Measurements from ENCODE around the gene GABRR1. TPM values are rescaled to one million over a fixed set of nuclear protein-coding genes. Genes with fewer than 3 reads are reported as not detected.

The GABRR1 gene
- total RNA-seq, 1 experiment from 2014 or later: 0.26 TPM

GRCh38 chr6:89160331-89161092 lies 56.6 kb downstream of the GABRR1 start:
- Histone ChIP-seq H3K36me3 (peaks cover 35% of the 10 kb centered on the region), H3K27me3 (no peaks in the 10 kb centered on the region)
- no peak for DNase-seq

GRCh38 chr6:89154131-89154530 lies 63.0 kb downstream of the GABRR1 start:
- Histone ChIP-seq H3K9me3 (replicated peaks) (no peaks in the 10 kb centered on the region), H3K36me3 (peaks cover 15% of the 10 kb centered on the region), H3K27ac (no peak overlapping the region), H3K27me3 (no peaks in the 10 kb centered on the region), H3K4me1 (no peaks in the 10 kb centered on the region; the same call in 1 of the 2 replicates), H3K4me3 (no peak overlapping the region)
- no peak for DNase-seq

More at GRCh38 chr6:89160331-89161092, 56.6 kb downstream of the GABRR1 start:
- Histone ChIP-seq H3K4me1 (no peaks in the 10 kb centered on the region), H3K9me3 (replicated peaks) (no peaks in the 10 kb centered on the region), H3K4me3 (no peak overlapping the region), H3K27ac (no peak overlapping the region)

GRCh38 chr6:89148016-89148750 lies 69.0 kb downstream of the GABRR1 start:
- H3K4me3 ChIP-seq: no peak overlapping the region
- no peaks in the 10 kb centered on the region for H3K36me3 ChIP-seq
- no peaks in the 10 kb centered on the region for H3K9me3 ChIP-seq (replicated peaks)
- H3K27ac ChIP-seq: no peak overlapping the region
- no peaks in the 10 kb centered on the region for H3K27me3 ChIP-seq
- DNase-seq: no peak
- H3K4me1 ChIP-seq: peaks cover 11% of the 10 kb centered on the region

- peak; percentile 18 to 49 for DNase-seq
- Histone ChIP-seq H3K27ac (peak overlapping the region; percentile 69), H3K4me1 (peaks cover 11% of the 10 kb centered on the region), H3K36me3 (no peaks in the 10 kb centered on the region), H3K4me3 (peak overlapping the region; percentile 84), H3K27me3 (no peaks in the 10 kb centered on the region), H3K9me3 (replicated peaks) (no peaks in the 10 kb centered on the region)
These were observed 70.1 kb downstream of the GABRR1 start for GRCh38 chr6:89146718-89147700.

- Histone ChIP-seq H3K9me3 (replicated peaks) (no peaks in the 10 kb centered on the region), H3K27ac (peak within 1 kb of the TSS; percentile 69), H3K27me3 (no peaks in the 10 kb centered on the region), H3K4me1 (peaks cover 11% of the 10 kb centered on the region), H3K36me3 (no peaks in the 10 kb centered on the region), H3K4me3 (peak within 1 kb of the TSS; percentile 84)
- peak; percentile 78 to 80 for DNase-seq
These were observed 71.0 kb downstream of the GABRR1 start, which contains the start of gene PM20D2 for GRCh38 chr6:89145956-89146717. TSS of gene PM20D2 (plus strand) at chr6:89146055. CDS start at chr6:89146145, 90 bp downstream.

GRCh38 chr6:89145091-89145955 lies 71.8 kb downstream of the GABRR1 start:
- no peak for DNase-seq
- H3K27ac ChIP-seq: peak overlapping the region; percentile 69

GRCh38 chr6:89144354-89144906 lies 72.7 kb downstream of the GABRR1 start:
- DNase-seq: peak; percentile 4 to 47
- H3K4me3 ChIP-seq: peak overlapping the region; percentile 84
- no peaks in the 10 kb centered on the region for H3K27me3 ChIP-seq
- H3K9me3 ChIP-seq (replicated peaks): no peaks in the 10 kb centered on the region
- no peak overlapping the region for H3K27ac ChIP-seq
- no peaks in the 10 kb centered on the region for H3K36me3 ChIP-seq
- H3K4me1 ChIP-seq: peaks cover 12% of the 10 kb centered on the region

More at GRCh38 chr6:89145091-89145955, 71.8 kb downstream of the GABRR1 start:
- Histone ChIP-seq H3K9me3 (replicated peaks) (no peaks in the 10 kb centered on the region), H3K4me3 (peak overlapping the region; percentile 84), H3K36me3 (no peaks in the 10 kb centered on the region), H3K4me1 (peaks cover 11% of the 10 kb centered on the region), H3K27me3 (no peaks in the 10 kb centered on the region)

- peaks cover 15% of the 10 kb centered on the region for H3K4me1 ChIP-seq
- H3K4me3 ChIP-seq: no peak overlapping the region
- DNase-seq: no peak
- H3K27me3 ChIP-seq: no peaks in the 10 kb centered on the region
- H3K9me3 ChIP-seq (replicated peaks): no peaks in the 10 kb centered on the region
- H3K27ac ChIP-seq: no peak overlapping the region
- H3K36me3 ChIP-seq: no peaks in the 10 kb centered on the region
These were observed 76.6 kb downstream of the GABRR1 start for GRCh38 chr6:89140347-89141156.

- Histone ChIP-seq H3K4me1 (peaks cover 10% of the 10 kb centered on the region), H3K36me3 (no peaks in the 10 kb centered on the region), H3K9me3 (replicated peaks) (no peaks in the 10 kb centered on the region), H3K27ac (no peak overlapping the region), H3K27me3 (no peaks in the 10 kb centered on the region), H3K4me3 (no peak overlapping the region)
- DNase-seq: no peak
These were observed 77.4 kb downstream of the GABRR1 start for GRCh38 chr6:89139509-89140346.

- H3K27ac ChIP-seq: no peak overlapping the region
- H3K4me3 ChIP-seq: no peak overlapping the region
- H3K9me3 ChIP-seq (replicated peaks): no peaks in the 10 kb centered on the region
- peaks cover 4% of the 10 kb centered on the region for H3K4me1 ChIP-seq
- no peak for DNase-seq
- no peaks in the 10 kb centered on the region for H3K27me3 ChIP-seq
- H3K36me3 ChIP-seq: no peaks in the 10 kb centered on the region
These were observed 79.0 kb downstream of the GABRR1 start for GRCh38 chr6:89138173-89138572.

GRCh38 chr6:89134723-89135122 lies 82.4 kb downstream of the GABRR1 start:
- Histone ChIP-seq H3K4me1 (peaks cover 4% of the 10 kb centered on the region; the same call in 1 of the 2 replicates), H3K27me3 (no peaks in the 10 kb centered on the region), H3K4me3 (no peak overlapping the region), H3K36me3 (no peaks in the 10 kb centered on the region), H3K27ac (no peak overlapping the region), H3K9me3 (replicated peaks) (no peaks in the 10 kb centered on the region)
- no peak for DNase-seq
